Medulla oblongata (tissue), 1 donor: ENCODE data around the gene KCNG3.
"Not testable (repeated sequence)": the region's sequence is repeated elsewhere in the genome, so short reads cannot be mapped to it uniquely, and the experiment has no call there.

Experiments used
- DNase-seq: peaks from one replicate; pipeline ENCODE4 v3.0.0-alpha.2; 2015; ENCODE audit errors: extremely low spot score

The KCNG3 gene

DNA sequence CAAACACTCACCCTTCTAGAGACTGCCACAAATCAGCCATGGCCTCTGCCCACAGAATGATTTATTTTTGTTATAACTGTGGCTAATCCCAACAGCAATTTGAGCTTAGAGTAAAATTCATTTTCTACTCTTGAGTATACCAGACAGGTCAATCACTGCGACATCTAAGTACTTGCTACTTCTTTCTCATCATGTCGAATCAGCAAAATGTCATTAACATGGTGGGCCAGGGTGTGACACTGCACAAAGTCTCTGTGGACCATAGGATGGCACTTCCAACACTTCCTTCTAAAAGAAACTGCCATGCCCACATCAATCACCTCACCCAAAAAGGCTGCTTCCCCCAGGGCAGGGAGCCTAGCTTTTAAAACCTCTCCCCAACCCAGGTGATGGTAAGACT, 64.4 kb downstream of the KCNG3 start:
- no peak for DNase-seq

DNA sequence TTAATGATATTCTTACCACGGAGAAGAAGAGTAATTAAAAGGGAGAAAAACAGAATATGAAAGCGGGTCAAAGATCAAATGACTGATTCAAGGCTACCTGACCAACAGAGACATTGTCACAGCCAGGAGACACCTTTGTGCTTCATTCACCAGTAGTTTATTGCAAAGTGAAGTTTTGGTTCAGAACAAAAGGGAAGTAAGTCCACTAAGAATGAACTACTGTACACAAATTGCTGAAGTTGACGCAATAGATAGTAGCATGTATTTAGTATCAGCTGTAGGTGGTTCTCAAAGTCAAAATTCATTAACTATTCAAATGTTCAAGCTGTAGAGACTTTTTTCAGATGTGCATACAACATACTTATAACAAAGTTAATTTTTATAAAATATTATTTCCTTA, 68.1 kb downstream of the KCNG3 start:
- DNase-seq, result no peak

DNA sequence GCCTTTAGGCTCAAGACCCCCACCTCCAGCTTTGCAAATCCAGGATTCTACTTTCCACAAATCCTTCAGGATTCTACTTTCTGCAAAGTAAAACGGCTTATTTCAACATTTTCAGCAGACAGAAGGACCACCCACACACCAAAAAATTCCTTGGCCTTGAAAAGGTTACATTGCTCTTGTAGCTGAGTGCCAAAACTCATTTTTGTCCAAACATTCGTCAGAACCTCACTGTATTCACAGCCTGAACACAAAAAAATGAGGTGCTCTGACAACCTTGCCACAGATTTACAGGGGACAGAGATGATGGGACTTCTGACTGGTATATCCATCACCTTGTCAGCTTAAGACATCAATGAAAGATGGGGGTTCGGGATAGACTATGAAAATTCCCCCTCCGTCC, 69.7 kb downstream of the KCNG3 start:
- no peak for DNase-seq

DNA sequence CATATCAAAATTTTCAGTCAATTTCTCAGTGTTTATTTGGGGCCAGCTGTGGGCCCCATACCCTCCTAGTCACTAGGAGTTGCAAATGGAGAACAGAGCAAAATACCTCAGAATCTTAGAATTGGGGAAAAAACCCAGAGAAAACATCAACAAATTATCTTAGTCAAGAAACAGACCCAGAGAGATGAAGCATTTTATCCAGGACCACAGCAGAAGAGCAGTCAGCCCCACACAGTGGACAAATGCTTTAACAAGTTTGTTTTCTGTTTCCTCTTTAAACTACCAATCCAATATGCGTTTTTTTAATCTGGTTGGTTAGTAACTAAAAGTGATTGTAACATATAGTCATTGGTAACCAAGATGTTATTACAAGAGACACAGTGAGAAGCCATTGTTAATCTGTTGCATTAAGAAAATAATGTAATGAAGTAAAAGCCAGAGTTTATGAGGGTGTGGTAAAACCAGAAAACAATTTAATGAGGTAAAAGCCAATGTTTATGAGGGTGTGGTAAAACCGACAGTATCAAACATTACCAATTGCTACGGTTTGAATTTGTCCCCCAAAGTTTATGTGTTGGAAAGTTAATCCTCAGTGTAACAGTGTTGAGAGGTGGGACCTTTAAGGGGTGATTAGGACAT, 72.1 kb downstream of the KCNG3 start:
- no peak for DNase-seq

DNA sequence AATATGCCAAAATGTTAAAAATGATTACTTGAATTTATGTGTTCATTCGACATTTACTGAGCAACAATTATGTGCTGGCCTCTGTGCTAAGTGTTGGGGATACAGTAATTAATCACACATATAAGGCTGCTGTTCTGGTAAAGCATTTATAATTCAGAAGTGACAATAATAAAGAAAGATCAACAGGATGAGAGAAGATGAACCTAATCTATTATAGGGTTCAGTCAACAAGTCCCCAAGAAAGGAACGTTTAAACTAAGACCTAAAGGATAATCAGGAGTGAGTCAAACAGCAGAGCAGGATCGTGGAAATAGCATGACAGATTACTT, 72.7 kb downstream of the KCNG3 start:
- no peak for DNase-seq

DNA sequence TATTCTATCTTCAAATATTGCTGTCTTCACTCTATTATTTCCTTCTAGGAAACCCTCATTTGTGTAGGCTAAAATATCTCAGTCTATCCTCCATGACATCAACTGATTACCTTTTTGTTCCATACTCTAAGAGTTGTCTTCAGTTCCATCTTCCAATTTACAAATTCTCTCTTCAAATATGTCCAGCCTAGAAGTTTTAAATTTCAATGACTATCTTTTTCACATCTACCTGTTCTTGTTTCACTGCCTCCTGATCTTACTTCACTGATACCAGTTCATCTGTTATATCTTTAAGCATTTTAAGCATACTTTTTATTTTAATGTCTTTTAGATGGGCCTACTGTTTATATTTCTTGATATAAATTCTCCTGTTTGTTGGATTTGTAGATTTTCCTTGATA, 79.1 kb downstream of the KCNG3 start:
- DNase-seq, result no peak

DNA sequence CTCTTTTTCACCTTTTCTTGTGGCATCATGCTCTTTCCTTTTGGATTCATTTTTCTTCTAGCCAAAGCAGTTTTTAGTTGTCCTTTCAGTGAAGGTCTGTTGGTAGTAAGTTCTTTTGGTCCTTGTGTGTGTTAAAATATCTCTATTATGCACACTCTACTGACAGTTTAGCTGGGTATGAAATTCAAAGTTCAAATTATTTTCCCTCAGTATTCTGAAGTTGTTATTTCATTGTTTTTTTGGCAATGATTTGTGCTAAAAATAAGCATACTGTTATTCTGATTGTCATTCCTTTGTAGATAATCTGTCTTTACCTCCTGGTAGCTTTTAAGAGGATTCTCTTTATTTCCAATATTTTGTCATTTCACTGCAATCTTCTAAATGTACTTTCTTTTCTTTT, 79.6 kb downstream of the KCNG3 start:
- no peak for DNase-seq

DNA sequence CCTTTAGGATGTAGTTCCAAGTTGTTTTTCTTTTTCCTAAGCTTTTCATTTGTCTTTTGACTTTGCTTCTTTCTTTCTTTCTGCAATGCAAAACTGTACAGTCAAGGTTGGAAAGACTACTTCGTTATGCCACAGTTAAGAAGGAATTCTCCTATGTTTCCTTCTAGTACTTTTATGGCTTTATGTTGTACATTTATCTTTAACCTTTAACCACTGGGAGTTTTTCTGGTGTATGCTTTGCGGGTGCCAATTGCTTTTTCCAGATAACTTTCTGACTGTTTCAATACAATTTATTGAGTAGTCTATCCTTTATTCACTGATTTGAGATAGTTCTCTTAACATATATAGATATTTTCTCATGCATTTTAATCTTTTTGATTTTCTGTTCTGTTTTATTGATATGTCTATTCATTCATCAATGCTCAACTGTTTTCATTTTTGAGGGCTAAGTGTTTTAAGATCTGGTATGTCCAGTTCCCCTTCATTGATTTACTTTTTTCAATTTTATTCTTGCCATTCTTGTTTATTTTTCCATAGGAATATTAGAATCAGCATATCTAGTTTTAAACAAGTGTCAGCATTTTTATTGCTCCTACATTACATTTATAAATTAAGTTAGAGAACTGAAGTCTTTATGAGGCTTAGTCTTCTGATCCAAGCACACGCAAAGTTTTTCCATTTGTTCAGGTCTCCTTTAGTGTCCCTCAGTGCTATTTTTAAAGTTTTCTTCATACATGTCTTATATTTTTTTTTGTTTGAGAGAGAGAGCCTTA, 82.9 kb downstream of the KCNG3 start:
- no peak for DNase-seq

DNA sequence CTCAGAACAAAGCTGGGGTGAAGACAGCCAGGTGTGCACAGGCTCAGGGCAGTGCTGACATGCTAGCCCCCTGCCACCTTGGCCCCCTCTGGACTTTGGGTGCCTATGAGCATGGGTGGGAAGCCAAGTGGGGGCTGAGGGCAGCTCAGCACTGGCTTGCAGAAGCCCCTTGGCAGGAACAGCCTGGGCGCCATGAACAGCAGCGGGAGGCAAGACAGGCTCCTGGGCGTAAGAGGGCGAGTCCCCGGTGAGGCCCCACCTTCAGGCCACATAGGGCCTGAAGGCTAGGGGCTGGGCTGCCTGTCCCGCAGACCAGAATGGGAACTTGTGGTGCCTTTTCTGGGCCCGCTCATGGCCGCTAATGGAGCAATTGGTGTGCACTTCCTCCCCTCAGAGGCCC, 85.8 kb downstream of the KCNG3 start:
- DNase-seq, result no peak

DNA sequence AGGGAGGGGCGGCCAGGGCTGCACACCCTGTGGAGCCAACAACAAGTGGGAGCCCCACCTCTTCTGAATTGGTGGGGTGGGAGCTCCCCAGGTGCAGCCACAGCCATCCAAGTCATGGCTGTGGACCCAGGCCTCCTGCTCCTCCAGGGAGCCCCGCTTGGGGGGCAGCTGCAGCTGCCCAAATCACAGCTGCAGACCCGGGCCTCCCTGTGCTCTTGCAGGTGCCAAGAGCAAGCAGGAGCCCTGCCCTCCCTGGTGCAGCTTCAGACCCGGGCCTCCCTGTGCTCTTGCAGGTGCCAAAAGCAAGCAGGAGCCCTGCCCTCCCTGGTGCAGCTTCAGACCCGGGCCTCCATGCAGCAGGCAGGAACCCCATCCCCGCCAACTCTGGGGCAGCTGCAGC, 86.3 kb downstream of the KCNG3 start:
- DNase-seq, result no peak

DNA sequence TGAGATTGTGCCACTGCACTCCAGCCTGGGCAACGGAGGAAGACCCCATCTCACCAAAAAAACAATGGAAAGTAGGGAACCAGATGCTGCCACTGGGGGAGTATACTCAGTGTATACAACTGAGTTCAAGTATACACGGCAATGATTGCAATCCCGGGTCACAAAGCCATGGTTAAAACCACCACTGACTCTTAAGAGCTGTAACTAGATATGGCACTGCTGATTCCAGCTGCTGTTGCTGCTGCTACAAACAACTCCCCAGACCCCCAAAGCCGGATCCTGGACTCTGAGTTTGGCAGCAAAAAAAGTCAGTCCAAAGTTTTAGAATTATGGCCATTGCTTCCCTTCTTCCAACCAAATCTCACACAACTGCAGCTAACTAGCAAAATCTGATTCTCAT, 89.1 kb downstream of the KCNG3 start:
- DNase-seq, result no peak

DNA sequence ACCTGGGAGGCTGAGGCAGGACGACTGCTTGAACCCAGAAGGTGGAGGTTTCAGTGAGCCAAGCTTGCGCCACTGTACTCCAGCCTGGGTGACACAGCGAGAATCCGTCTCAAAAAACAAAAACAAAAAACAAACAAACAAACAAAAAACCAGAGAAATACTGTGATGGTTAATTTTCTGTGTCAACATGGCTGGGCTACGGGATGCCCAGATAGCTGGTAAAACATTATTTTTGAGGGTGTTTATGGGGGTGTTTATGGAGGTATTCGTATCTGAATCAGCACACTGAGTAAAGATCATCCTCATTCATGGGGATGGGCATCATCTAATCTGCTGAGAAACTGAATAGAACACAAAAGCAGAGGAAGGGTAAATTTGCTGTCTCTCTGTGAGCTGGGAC, 92.0 kb downstream of the KCNG3 start:
- DNase-seq, result no peak

DNA sequence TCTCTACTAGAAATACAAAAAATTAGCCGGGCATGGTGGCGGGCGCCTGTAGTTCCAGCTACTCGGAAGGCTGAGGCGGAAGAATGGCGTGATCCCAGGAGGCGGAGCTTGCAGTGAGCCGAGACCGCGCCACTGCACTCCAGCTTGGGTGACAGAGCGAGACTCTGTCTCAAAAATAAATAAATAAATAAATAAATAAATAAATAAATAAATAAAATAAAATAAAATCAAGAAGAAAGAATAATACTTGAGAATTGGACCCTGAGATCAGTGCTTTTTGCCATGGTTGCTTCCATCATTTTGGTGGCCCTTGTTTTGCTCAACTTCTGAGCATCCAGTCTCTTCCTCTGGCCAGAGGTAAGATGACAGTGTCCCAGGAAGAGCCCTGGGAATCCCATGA, 95.7 kb downstream of the KCNG3 start:
- not testable (repeated sequence) for DNase-seq

DNA sequence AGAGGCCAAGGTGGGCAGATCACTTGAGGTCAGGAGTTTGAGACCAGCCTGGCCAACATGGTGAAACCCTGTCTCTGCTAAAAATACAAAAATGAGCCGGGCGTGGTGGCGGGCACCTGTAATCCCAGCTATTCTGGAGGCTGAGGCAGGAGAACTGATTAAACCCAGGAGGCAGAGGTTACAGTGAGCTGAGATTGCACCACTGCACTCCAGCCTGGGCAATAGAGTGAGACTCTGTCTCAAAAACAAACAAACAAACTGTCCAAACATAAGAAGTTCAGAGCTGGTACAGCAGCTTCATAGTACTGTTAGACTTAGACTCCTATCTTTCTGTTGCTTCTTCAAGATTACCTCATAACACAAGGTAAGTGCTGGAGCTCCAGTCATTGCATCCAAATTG, 100.5 kb downstream of the KCNG3 start:
- not testable (repeated sequence) for DNase-seq

DNA sequence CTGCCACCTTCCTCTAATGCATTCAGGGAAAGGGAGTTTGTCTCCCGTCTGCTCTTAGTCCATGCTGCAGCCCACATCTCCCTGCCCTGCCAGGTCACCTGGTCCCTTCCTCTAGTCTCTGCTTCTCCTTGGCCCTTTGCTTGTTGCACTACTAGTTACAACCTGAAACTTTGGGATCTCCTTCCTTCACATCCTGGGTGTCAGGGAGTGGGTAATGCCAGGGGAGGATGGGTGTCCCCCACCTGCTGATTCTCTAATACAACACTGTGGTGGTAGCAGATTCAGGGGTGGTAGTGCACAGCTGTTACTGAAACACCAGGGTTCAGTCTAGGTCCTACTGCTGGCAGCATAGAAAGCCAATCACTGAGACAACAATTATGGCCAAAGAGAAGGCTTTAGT, 101.6 kb downstream of the KCNG3 start:
- DNase-seq, result no peak
